Glomerular visceral epithelial cell (primary cell): Measurements from ENCODE around the gene BTF3L4.

Experiments used
- DNase-seq: peaks from one replicate; pipeline ENCODE4 v3.0.0-alpha.2; 2016; ENCODE audit errors: extremely low spot score

BTF3L4 gene

DNA sequence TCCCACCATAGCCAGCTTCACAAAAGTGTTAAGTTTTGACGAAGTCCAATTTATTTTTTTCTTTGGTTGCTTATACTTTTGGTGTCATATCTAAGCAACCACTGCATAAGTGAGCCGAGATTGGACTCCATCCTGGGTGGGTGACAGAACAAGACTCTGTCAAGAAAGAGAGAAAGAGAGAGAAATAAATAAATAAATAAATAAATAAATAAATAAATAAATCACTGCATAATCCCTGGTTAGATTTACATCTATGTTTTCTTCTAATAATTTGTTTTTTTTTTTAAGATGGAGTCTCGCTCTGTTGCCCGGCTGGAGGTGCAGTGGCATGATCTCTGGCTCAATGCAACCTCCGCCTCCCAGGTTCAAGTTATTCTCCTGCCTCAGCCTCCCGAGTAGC lies 67.5 kb downstream of the BTF3L4 start:
- DNase-seq, result no peak

DNA sequence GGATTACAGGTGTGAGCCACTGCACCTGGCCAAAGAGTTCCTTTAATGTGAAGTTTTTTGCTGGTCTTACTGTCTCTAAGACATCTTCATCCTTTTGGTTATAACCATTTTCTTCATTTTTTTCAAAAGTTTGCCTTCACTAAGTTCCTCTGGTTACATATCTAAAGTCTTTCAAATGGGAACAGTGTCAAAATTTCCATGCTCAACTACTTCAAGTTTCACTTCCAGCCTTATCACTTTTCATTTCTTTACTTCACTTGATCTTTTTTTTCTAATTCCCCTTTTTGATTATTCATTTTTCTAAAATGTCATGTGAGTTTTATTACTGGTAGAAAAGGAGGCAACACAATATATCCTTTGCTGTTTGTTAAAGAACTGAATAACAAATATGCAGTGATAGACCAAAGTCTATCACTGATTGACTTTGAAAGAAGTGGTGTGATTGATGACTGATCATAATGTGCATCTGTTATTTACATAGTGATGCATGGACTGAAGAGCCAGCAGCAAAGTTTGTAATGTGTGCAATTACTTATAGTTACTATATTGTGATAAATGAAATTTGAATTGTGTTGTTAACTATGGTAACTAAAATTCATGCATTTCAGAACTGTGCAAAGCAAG lies 69.8 kb downstream of the BTF3L4 start:
- no peak for DNase-seq

DNA sequence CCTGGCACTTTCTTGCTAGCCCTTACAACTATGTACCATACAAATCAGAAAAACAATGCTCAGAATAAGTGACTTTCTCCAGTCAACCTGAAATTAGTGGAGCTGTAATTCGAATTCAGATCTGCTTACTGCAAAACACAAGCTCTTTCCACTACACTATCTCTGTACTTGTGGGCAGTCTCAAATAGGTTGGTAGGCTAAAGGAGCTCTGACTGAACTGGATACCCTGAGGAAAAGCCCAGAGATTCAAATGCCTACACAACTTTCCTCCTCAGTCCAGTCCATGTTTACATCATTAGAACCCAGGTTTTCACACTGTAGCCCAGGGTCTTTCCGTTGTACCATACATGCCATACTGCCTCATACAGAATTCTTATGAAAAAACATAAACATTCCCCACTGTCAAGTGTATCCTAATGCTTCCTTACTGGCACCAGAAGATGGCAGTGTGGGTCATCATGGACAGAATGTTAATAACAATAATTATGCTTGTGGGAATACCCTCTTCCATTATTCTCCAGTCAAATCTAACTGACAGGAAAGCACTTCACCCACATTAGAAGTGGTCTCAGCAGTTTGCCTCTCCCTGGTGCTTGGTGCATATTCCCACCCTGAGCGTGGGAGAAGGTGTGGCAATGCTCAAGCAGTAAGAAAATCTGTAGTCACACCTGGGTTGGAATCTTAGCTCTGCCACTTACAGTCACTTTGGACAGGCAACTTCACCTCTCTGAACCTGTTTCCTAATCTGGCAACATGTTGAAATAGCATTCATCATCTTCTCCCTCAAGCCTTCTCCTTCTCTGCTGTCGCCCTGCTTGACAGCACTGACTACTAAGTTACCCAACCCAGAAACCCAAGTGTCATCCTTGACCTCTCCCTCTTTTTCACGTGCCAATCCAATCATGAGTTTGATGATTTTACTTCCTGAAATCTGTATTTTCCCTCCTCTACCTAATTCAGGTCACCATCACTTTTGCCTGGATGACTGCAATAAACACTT lies 71.4 kb downstream of the BTF3L4 start:
- DNase-seq, result peak; percentile 64

DNA sequence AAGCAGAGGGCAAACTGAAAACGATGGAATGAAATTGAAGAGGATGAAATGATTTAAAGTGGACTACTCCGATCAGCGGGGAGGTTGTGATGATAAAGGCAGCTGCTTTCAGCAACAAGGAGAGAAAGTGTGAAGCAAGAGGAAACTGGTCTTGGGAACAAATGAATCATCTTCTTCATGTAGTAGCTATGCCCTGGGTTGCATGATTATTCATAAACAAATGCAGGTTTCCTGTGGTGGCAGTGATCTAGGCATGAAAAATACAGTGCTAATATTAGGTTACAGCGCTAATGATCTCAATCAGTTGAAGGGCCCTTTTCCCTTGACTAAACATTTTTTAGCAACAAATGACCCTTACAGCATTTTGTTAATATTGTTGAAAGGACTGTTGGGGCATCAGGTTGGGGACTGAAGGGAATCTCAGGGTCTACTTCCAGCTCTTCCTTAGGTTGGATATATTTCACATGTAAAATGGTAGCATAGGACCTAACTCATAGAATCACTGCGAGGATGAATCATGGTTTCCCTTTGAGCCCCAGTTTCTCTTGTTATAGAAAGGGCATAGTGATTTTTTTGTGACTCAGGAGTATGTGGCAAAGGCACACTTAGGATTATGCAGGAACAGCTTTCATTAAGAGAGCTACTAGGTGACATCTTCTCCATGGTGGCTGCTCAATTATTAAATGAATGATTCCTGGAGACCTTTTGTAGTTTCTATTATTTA lies 83.9 kb downstream of the BTF3L4 start:
- DNase-seq, result peak; percentile 35
